Endothelial cell of umbilical vein (primary cell): ENCODE results near the gene PDSS1. TPM values are rescaled to one million over a fixed set of nuclear protein-coding genes. Genes with fewer than 3 reads are reported as not detected.
"Not testable (repeated sequence)": the region's sequence is repeated elsewhere in the genome, so short reads cannot be mapped to it uniquely, and the experiment has no call there.

ENCODE experiments used
- BruUV-seq: library from RNA; stranded (reverse); fragments of 400-500 nt; replicated peaks from 2 replicates; lab custom pipeline; 2021; lab: Mats Ljungman, UMichigan
- CTCF ChIA-PET: fragments of 300-600, 350-600 bp; sonication (Branson Sonifier 250); formaldehyde crosslinking; loops from one replicate; lab custom pipeline; 2021; ENCODE audit warnings: antibody characterized with exemption, inconsistent platforms; lab: Charles Lee
- POLR2A ChIA-PET: fragments of 300-600, 350-600 bp; sonication (Branson Sonifier 250); formaldehyde crosslinking; loops from one replicate; lab custom pipeline; 2021; ENCODE audit warnings: antibody characterized with exemption, inconsistent platforms; lab: Charles Lee
- DNase-seq: peaks from one replicate; pipeline ENCODE4 v3.0.0-alpha.2; 2011; ENCODE audit warnings: low read depth, low spot score
- FAIRE-seq: peaks from 2 replicates; lab custom pipeline; 2011; peaks lifted over from hg19 to GRCh38; lab: Jason Lieb, UNC
- H2AFZ ChIP-seq: 2 replicates; pipeline ENCODE4 v1.6.0; 2012; ENCODE audit warnings: low read depth, low read length, control low read depth, inconsistent platforms
- H3K27ac ChIP-seq: 2 replicates; pipeline ENCODE4 v1.5.1; 2011; ENCODE audit warnings: low read depth, mild to moderate bottlenecking, control low read depth, low read length, moderate library complexity; ENCODE audit not compliant: insufficient read depth
- H3K27me3 ChIP-seq, 2 experiments: 2 replicates each; pipeline versions ENCODE4 v1.6.0 to v1.6.1; 2011; ENCODE audit warnings: low read length in 2 of 2, mixed read lengths in 1 of 2; ENCODE audit not compliant: control insufficient read depth in 2 of 2, insufficient read depth in 2 of 2
- H3K36me3 ChIP-seq, 2 experiments: 2 replicates in 1 of 2; 3 replicates in 1 of 2; pipeline ENCODE4 v1.5.1; 2011; ENCODE audit warnings: low read length in 2 of 2, mild to moderate bottlenecking in 1 of 2, moderate library complexity in 1 of 2; ENCODE audit not compliant: control insufficient read depth in 2 of 2, insufficient read depth in 2 of 2; ENCODE audit errors: extremely low read depth in 1 of 2
- H3K4me1 ChIP-seq: 3 replicates; pipeline ENCODE4 v1.5.1; 2011; ENCODE audit warnings: mild to moderate bottlenecking, low read length; ENCODE audit not compliant: control insufficient read depth, insufficient read depth; ENCODE audit errors: extremely low read depth
- H3K4me2 ChIP-seq: 2 replicates; pipeline ENCODE4 v1.6.1; 2011; ENCODE audit warnings: low read length, control low read depth, mixed read lengths; ENCODE audit not compliant: insufficient read depth
- H3K4me3 ChIP-seq, 3 experiments: fragments of 200-600 bp in 1 of 3; sonication (generic), shearing (Covaris generic) in 1 of 3; replicated peaks in 1 of 3; 2 replicates each; pipeline ENCODE4 v1.5.1; 2011 to 2016; ENCODE audit warnings: control low read depth in 3 of 3, low read length in 3 of 3, mild to moderate bottlenecking in 2 of 3, inconsistent platforms in 1 of 3, low read depth in 1 of 3, moderate library complexity in 1 of 3; ENCODE audit not compliant: insufficient read depth in 1 of 3
- H3K79me2 ChIP-seq: 2 replicates; pipeline ENCODE4 v1.6.0; 2012; ENCODE audit warnings: low read length, inconsistent platforms; ENCODE audit not compliant: control insufficient read depth, insufficient read depth
- H3K9ac ChIP-seq: replicated peaks from 2 replicates; pipeline ENCODE3; 2011; ENCODE audit warnings: low read length, control low read depth; ENCODE audit not compliant: insufficient read depth; ENCODE audit errors: extremely low read depth
- H3K9me1 ChIP-seq: replicated peaks from 3 replicates; pipeline ENCODE4 v1.6.0; 2011; ENCODE audit warnings: mild to moderate bottlenecking, low read length; ENCODE audit not compliant: control insufficient read depth, insufficient read depth; ENCODE audit errors: extremely low read depth
- H3K9me3 ChIP-seq: replicated peaks from 2 replicates; pipeline ENCODE4 v1.5.1; 2012; ENCODE audit warnings: low read length, inconsistent platforms; ENCODE audit not compliant: control insufficient read depth, insufficient read depth
- H4K20me1 ChIP-seq: replicated peaks from 2 replicates; pipeline ENCODE3; 2011; ENCODE audit warnings: mild to moderate bottlenecking, low read length; ENCODE audit not compliant: control insufficient read depth, insufficient read depth; ENCODE audit errors: extremely low read depth
- JUN ChIP-seq: IDR thresholded peaks from 2 replicates; pipeline ENCODE4 v1.6.1; 2011; ENCODE audit warnings: borderline replicate concordance, low read depth; ENCODE audit not compliant: insufficient read length, insufficient read depth
- MYC ChIP-seq: IDR thresholded peaks from one replicate; pipeline ENCODE4 v1.6.1; 2011; ENCODE audit warnings: mild to moderate bottlenecking, low read depth, low read length
- POLR2A ChIP-seq: IDR thresholded peaks from 2 replicates; pipeline ENCODE4 v1.6.1; 2012; ENCODE audit warnings: low read depth, mild to moderate bottlenecking, control low read depth, low read length
- dilution Hi-C: fragments of 300-500 bp; cut with MboI; formaldehyde crosslinking; loops from one replicate; pipeline ENCODE4 v1.15.0; 2019; ENCODE audit warnings: low sequenced_read_pairs; ENCODE audit not compliant: extremely low pct_ligation_motif_present
- intact Hi-C: fragments of 100-400 bp; cut with micrococcal nuclease; formaldehyde crosslinking; loops from one replicate; pipeline ENCODE4 v1.10.0; 2022
- polyA plus RNA-seq, 4 experiments: library from polyadenylated mRNA; depleted of rRNA in 3 of 4; stranded (reverse) in 3 of 4; unstranded in 1 of 4; fragments of >200 nt; gene quantifications; 2 replicates each; pipeline versions ENCODE4 v1.2.1 to v1.2.3, GENCODE V29; 2011 to 2012; ENCODE audit warnings: missing spikeins in 1 of 4
- total RNA-seq: library from RNA; stranded (reverse); gene quantifications from 2 replicates; pipeline ENCODE4 v1.2.3, GENCODE V29; 2021

The PDSS1 gene
- total and polyA plus RNA-seq, 2 donors (not counting 3 experiments of a cell fraction or from before 2014, with no cell fraction given) = 9.1 to 11.3 TPM

GRCh38 chr10:26690731-26691475 lies 6.6 kb upstream of the PDSS1 start:
- H3K9ac ChIP-seq = no peak overlapping the region

GRCh38 chr10:26694536-26694935 lies 3.0 kb upstream of the PDSS1 start:
- H4K20me1 ChIP-seq, H3K27me3 ChIP-seq, DNase-seq, H3K4me1 ChIP-seq, H3K4me3 ChIP-seq, dilution Hi-C loops, intact Hi-C loops, CTCF ChIA-PET, BruUV-seq, H2AFZ ChIP-seq, H3K9ac ChIP-seq, H3K9me3 ChIP-seq, H3K9me1 ChIP-seq, H3K4me2 ChIP-seq, H3K27ac ChIP-seq, H3K36me3 ChIP-seq, FAIRE-seq, POLR2A ChIA-PET: not testable (repeated sequence)
- peaks cover 19% of the 10 kb centered on the region for H3K79me2 ChIP-seq

More at GRCh38 chr10:26690731-26691475, 6.6 kb upstream of the PDSS1 start:
- ChIA-PET CTCF (no interaction called here), POLR2A (no interaction called here)
- Histone ChIP-seq H3K4me2 (no peak overlapping the region), H3K9me3 (no peaks in the 10 kb centered on the region), H4K20me1 (no peaks in the 10 kb centered on the region), H3K79me2 (no peaks in the 10 kb centered on the region), H3K27me3 (peaks cover 0 to 2% of the 10 kb centered on the region in 2 experiments), H3K4me1 (no peaks in the 10 kb centered on the region), H2AFZ (no peak overlapping the region), H3K9me1 (no peaks in the 10 kb centered on the region), H3K4me3 (no peak overlapping the region), H3K36me3 (no peaks in the 10 kb centered on the region), H3K27ac (no peak overlapping the region)
- intact Hi-C loops (no loop called here), dilution Hi-C loops (no loop called here)
- FAIRE-seq (no peak), DNase-seq (no peak)
- no TSS peak for BruUV-seq
- no peak for TF ChIP-seq MYC
- TF ChIP-seq JUN = no peak
- TF ChIP-seq POLR2A = no peak
